Right kidney (tissue), 9 donors: ENCODE data around the gene KIFC1.
"Not testable (repeated sequence)": the region's sequence is repeated elsewhere in the genome, so short reads cannot be mapped to it uniquely, and the experiment has no call there.

ENCODE experiments used
- DNase-seq: peaks from one replicate; pipeline ENCODE4 v3.0.0-alpha.2; 2016
- long read RNA-seq, 8 donors: transcript quantifications; one replicate each; lab custom pipeline, GENCODE V29; 2026

Gene KIFC1, protein sequence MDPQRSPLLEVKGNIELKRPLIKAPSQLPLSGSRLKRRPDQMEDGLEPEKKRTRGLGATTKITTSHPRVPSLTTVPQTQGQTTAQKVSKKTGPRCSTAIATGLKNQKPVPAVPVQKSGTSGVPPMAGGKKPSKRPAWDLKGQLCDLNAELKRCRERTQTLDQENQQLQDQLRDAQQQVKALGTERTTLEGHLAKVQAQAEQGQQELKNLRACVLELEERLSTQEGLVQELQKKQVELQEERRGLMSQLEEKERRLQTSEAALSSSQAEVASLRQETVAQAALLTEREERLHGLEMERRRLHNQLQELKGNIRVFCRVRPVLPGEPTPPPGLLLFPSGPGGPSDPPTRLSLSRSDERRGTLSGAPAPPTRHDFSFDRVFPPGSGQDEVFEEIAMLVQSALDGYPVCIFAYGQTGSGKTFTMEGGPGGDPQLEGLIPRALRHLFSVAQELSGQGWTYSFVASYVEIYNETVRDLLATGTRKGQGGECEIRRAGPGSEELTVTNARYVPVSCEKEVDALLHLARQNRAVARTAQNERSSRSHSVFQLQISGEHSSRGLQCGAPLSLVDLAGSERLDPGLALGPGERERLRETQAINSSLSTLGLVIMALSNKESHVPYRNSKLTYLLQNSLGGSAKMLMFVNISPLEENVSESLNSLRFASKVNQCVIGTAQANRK
- long read RNA-seq, donor 1, transcript KIFC1-211 (11 exons, 2,706 nt), result major isoform, 7 of 20 reads
- long read RNA-seq, donor 1, partial matches to known transcripts, result 13 of 20 reads
- long read RNA-seq, donor 1, other reads (novel, unspliced or antisense), result 0 of 20 reads
- long read RNA-seq, donor 2, partial matches to known transcripts, result 6 of 7 reads
- long read RNA-seq, donor 2, other reads (novel, unspliced or antisense), result 0 of 7 reads
- long read RNA-seq, donor 3, partial matches to known transcripts, result 0 of 1 reads
- long read RNA-seq, donor 3, other reads (novel, unspliced or antisense), result 0 of 1 reads
- long read RNA-seq, donor 4, partial matches to known transcripts, result 292 of 401 reads
- long read RNA-seq, donor 4, other reads (novel, unspliced or antisense), result 105 of 401 reads
- long read RNA-seq, donor 5, transcript KIFC1-211 (11 exons, 2,706 nt), result major isoform, 5 of 21 reads
- long read RNA-seq, donor 5, partial matches to known transcripts, result 15 of 21 reads
- long read RNA-seq, donor 5, other reads (novel, unspliced or antisense), result 0 of 21 reads
- long read RNA-seq, donor 6, transcript KIFC1-211 (11 exons, 2,706 nt), result major isoform, 5 of 16 reads
- long read RNA-seq, donor 6, partial matches to known transcripts, result 11 of 16 reads
- long read RNA-seq, donor 6, other reads (novel, unspliced or antisense), result 0 of 16 reads
- long read RNA-seq, donor 7, transcript KIFC1-211 (11 exons, 2,706 nt), result major isoform, 10 of 25 reads
- long read RNA-seq, donor 7, partial matches to known transcripts, result 15 of 25 reads
- long read RNA-seq, donor 7, other reads (novel, unspliced or antisense), result 0 of 25 reads
- long read RNA-seq, donor 8, partial matches to known transcripts, result 9 of 12 reads
- long read RNA-seq, donor 8, other reads (novel, unspliced or antisense), result 0 of 12 reads

- peak; percentile 96 for DNase-seq
Observed at GRCh38 chr6:33391278-33391921, at the start of gene KIFC1. KIFC1 (plus strand) TSS chr6:33391823; CDS start chr6:33391986, 163 bp downstream.

DNA sequence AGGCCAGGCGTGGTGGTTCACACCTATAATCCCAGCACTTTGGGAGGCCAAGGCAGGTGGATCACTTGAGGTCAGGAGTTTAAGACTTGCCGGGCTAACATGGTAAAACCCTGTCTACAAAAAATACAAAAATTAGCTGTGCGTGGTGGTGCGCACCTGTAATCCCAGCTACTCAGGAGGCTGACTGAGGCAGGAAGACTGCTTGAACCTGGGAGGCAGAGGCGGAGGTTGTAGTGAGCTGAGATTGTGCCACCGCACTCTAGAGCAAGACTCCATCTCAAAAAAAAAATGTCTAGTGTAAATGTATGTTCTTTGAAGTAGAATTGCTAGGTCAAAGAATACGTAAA is 48.0 kb upstream of the KIFC1 start:
- DNase-seq, result not testable (repeated sequence)

DNA sequence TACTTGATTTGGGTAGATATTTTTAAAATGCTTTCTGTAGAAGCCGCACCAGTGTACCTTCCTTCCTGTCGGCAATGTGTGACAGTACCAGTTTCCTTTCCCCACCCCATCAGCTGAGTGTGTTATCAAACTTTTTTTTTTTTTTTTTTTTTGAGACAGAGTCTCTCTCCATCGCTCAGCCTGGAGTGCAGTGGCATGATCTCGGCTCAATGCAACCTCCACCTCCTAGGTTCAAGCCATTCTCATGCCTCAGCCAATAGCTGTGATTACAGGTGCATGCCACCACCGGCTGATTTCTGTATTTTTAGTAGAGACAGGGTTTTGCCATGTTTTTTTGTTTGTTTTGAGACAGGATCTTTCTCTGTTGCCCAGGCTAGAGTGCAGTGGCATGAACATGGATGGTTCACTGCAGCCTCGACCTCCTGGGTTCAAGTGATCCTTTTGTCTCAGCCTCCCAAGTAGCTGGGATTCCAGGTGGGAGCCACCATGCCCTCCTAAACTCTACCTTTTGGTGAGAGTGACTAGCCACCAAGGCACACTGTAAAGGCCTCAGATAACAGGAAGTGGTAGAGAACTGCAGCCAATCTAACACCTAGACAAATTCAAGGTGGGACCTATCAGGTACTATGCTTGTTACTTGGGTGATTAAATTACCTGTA is 47.5 kb upstream of the KIFC1 start:
- DNase-seq, result no peak

DNA sequence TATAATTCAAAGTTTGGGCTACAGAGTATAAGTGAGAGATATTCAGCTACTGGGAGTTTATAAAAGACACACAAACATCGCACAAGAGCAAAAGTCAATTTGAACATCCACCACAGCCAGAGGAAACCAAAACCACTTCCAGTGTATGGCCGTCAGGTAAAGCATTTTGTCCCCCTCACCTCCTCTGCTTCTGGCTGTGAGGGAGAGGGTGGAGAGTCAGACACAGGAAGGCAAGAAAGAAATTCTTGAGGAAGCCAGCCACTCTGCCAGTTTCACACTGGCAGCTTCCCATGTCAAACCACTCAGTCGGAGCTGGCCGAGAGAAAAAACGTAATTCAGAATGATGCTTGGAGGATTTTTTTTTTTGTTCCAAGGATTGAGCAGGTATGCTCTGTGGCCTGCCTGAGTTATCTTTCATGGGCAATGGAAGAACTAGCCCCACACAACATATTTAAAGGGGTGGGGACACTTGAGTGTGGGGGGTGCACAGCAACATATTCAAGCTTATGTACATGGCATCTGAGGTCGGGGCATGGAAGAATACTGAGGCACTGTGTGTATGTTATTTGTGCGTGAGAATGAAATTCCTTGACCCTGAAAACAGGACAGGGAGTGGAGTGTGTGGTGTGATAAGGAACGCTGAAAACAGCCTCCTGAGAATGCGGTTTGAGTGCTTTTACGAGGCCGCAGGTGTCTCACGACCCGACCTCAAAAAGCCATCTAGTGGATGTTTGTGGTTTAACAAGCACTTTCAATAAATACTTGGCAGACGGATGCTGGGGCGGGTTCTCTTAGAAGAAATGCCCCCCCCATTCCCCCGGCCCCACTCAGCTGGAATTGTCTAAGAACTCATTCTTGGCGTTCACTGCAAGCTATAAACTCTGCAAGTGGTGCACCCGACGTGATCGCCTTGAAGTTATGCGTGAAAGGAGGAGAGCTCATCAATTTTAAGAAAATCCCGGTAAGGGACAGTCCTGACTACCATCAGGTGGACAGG is 46.6 kb upstream of the KIFC1 start:
- peak; percentile 42 for DNase-seq

- not testable (repeated sequence) for DNase-seq
Observed at GRCh38 chr6:33346972-33347371, 44.7 kb upstream of the KIFC1 start.

GRCh38 chr6:33347816-33348215 is 43.8 kb upstream of the KIFC1 start:
- no peak for DNase-seq

DNA sequence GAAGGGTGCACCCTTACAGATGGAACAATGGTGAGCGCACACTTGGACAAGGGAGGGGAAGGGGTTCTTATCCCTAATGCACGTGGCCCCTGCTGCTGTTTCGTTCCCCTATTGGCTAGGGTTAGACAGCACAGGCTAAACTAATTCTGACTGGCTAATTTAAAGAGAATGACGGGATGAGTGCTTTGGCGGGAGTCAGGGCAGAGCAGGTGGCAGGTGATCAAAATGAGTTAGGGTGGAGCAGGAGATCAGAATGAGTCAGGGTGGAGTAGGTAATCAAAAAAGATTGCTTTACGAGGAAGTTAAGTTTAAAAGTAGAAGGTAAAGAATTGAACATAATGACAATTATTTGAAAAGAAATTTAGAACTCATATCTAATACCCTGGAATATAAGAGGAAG is 35.8 kb upstream of the KIFC1 start:
- not testable (repeated sequence) for DNase-seq

DNA sequence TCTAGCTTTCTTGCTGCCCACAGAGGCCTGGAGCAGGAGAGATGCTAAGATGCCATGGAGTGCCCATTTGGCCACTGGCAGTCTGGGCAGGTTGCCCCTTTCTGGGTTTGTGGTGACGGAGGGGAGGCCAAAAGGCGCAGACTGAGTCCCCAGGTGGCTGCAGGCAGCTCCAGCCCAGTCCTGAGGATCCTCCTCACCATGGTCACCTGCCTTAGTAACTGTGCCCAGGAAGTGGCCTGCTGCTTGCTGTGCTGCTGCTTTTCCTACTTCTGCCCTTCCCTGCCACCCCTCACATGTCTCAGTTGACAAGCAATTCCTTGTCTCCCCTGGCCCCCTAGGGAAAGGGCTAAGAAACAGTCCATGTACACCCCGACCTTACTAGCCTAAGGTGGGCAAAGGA is 35.3 kb upstream of the KIFC1 start:
- no peak for DNase-seq

DNA sequence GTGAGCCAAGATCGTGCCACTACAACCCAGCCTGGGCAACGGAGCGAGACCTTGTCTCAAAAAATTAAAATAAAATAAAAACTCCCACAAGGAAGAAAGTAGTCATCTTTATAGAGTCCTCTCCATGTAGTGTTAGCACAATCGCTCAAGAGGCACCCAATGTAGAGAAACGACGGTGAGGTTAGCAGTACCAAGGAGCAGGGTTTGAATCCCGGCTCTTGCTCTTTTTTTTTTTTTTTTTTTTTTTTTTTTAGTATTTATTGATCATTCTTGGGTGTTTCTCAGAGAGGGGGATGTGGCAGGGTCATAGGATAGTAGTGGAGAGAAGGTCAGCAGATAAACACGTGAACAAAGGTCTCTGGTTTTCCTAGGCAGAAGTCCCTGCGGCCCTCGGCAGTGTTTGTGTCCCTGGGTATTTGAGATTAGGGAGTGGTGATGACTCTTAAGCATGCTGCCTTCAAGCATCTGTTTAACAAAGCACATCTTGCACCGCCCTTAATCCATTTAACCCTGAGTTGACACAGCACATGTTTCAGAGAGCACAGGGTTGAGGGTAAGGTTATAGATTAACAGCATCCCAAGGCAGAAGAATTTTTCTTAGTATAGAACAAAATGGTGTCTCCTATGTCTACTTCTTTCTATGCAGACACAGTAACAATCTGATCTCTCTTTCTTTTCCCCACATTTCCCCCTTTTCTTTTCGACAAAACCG is 34.3 kb upstream of the KIFC1 start:
- DNase-seq, result not testable (repeated sequence)

- no peak for DNase-seq
Observed at GRCh38 chr6:33359331-33359730, 32.3 kb upstream of the KIFC1 start.

- DNase-seq, result not testable (repeated sequence)
Observed at GRCh38 chr6:33363486-33363885, 28.1 kb upstream of the KIFC1 start.

DNA sequence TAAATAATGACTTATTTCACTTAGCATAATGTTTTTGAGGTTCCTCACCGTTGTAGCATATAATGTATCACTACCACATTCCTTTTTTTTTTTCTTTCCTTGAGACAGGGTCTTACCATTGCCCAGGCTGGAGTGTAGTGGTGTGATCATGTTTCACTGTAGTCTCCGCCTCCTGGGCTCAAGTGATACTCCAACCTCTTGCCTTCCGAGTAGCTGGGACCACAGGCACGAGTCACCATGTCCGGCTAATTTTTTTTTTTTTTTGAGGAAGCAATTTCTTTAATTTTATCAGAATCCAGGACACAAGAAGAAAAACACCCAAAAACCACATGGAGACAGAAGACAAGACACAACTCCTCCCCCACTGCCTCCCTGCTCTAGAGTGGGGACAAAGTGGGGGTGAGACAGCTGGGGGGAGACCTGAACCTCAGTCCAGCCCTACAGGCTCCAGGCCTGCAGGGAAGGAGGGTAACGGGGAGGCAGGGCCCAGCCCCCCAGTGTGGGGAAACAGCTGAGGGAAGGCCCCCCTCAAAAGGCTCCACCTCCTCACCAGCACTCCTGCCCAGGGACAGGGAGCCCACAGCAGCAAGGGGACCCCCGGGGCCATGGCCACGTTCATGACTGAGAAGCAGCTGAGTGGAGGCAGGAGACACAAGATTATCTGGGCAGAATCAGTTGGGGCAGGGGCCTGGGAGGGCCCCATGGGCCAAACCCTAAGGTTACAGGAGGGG is 27.0 kb upstream of the KIFC1 start:
- peak; percentile 36 for DNase-seq

DNA sequence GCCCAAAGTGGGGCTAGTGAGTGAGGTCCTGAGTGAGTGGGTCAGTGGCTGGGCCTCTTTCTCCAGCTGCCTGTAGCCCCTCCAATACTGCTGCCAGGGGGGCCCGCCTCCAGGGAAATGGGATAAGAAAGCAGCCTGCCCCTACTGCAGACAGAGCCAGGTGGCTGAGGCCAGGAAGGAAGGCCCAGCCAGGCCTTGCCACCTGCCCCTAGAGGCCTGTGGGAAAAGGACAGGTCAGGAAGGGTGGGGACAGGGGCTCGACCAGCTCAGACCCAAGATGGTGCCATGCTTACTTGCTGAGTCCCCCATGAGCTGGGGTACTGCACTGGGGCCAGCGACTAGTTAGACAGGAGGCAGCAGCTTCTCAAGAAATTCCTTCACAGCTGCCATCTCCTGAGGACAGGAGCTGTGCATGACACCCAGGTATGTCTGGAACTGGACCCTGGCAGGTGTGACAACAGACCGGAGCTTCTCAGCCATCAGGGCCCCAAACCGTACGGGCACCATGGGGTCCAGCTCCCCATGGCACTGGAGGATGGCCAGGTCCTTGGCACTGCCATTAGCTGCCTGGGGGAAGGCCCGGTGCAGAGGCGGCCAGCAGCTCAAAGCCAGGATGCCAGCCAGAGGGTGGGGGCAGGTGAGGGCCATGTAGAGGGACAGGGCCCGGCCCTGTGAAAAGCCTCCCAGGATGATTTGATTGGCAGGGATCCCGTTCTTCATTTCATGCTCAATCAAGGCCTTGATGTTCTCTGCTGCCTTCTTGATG is 26.2 kb upstream of the KIFC1 start:
- DNase-seq, result not testable (repeated sequence)

GRCh38 chr6:33367009-33367714 is 24.5 kb upstream of the KIFC1 start:
- no peak for DNase-seq

- not testable (repeated sequence) for DNase-seq
Observed at GRCh38 chr6:33367715-33368025, 24.0 kb upstream of the KIFC1 start.

GRCh38 chr6:33371901-33372300 is 19.7 kb upstream of the KIFC1 start:
- not testable (repeated sequence) for DNase-seq
